Breast epithelium (tissue), 3 donors: ENCODE measurements around the gene FERD3L.

Experiments
- CTCF ChIP-seq, 3 donors: fragments of 450-650 bp; IDR thresholded peaks; one replicate each; pipeline ENCODE4 v1.5.1; 2016 to 2017; ENCODE audit warnings: antibody characterized with exemption in 3 of 3, mild to moderate bottlenecking in 3 of 3, moderate library complexity in 3 of 3
- POLR2AphosphoS5 ChIP-seq, 3 donors: sonication (generic); formaldehyde crosslinking; IDR thresholded peaks; one replicate each; pipeline ENCODE4 v1.6.1; 2017; ENCODE audit warnings: antibody characterized with exemption in 3 of 3

GRCh38 chr7:19161671-19162070, 16.4 kb upstream of the FERD3L start:
- TF ChIP-seq CTCF (IDR thresholded peaks at IDR 0.05) (no peak), POLR2AphosphoS5 (IDR thresholded peaks at IDR 0.05) (no peak)
